Measurements from ENCODE around the gene TSPEAR. TPM values are rescaled to one million over a fixed set of nuclear protein-coding genes. Genes with fewer than 3 reads are reported as not detected.
"Not testable (repeated sequence)": the region's sequence is repeated elsewhere in the genome, so short reads cannot be mapped to it uniquely, and the experiment has no call there.

The TSPEAR gene
- total and polyA plus RNA-seq, 11 donors: 0.01 to 2.6 (median 0.71) TPM; not detected in 2

DNA sequence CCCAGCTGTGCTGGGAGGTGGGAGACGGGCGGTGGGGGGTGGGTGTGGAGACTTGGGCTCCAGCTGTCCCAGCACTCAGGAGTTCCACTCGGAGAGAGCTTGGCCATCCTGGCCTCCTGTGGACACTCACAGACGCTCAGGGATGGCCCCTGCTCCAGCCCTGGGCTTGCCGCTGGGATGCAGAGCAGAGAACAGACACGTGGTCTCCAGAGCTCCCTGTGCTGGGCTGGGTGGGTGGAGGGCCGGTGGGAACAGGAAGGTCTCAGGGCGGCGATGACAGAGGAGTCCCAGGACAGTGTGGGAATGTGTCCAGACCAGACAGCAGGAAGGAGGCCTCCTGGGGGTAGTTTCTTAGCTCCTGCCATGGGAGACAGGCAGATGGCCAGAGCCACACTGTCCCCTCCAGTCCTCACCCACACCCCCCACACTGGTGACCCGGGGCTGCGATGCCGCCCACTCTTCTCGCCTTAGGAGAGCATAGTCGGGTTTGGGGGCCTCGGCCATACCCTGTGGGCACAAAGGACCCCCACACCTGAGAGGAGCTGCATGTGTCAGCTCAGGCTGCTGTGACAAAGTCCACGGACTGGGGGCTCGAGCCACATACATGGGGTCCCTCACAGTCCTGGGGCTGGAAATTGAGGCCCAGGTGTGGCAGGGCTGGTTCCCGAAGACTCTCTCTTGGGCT, 82.5 kb downstream of the TSPEAR start:
- Histone ChIP-seq H3K27ac (no peak overlapping the region), H3K36me3 (no peaks in the 10 kb centered on the region), H3K27me3 (peaks cover 0 to 26% (median 0%) of the 10 kb centered on the region in 9 donors), H3K9me3 (peaks cover 0 to 45% (median 26%) of the 10 kb centered on the region in 12 donors), H3K4me3 (no peak overlapping the region), H3K4me1 (peaks cover 0 to 29% (median 0%) of the 10 kb centered on the region in 12 donors)
- peak in 3 of 4 donors; percentile 44 to 74 (median 65) for ATAC-seq
- 49 to 58% (median 53%) methylated on average over 13 to 18 of the region's 18 CpGs for WGBS, 4 donors
- TF ChIP-seq, protein P1, sequence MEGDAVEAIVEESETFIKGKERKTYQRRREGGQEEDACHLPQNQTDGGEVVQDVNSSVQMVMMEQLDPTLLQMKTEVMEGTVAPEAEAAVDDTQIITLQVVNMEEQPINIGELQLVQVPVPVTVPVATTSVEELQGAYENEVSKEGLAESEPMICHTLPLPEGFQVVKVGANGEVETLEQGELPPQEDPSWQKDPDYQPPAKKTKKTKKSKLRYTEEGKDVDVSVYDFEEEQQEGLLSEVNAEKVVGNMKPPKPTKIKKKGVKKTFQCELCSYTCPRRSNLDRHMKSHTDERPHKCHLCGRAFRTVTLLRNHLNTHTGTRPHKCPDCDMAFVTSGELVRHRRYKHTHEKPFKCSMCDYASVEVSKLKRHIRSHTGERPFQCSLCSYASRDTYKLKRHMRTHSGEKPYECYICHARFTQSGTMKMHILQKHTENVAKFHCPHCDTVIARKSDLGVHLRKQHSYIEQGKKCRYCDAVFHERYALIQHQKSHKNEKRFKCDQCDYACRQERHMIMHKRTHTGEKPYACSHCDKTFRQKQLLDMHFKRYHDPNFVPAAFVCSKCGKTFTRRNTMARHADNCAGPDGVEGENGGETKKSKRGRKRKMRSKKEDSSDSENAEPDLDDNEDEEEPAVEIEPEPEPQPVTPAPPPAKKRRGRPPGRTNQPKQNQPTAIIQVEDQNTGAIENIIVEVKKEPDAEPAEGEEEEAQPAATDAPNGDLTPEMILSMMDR (IDR thresholded peaks at IDR 0.05): no peak
- no peak for TF ChIP-seq POLR2A (IDR thresholded peaks at IDR 0.05)
- intact Hi-C loops (cut with DNase I): loop anchor here in 1 of 10 donors (10.0 kb wide), 1 partner anchor 86 kb away; the partner anchor contains the start of gene TSPEAR
- no peak for DNase-seq

DNA sequence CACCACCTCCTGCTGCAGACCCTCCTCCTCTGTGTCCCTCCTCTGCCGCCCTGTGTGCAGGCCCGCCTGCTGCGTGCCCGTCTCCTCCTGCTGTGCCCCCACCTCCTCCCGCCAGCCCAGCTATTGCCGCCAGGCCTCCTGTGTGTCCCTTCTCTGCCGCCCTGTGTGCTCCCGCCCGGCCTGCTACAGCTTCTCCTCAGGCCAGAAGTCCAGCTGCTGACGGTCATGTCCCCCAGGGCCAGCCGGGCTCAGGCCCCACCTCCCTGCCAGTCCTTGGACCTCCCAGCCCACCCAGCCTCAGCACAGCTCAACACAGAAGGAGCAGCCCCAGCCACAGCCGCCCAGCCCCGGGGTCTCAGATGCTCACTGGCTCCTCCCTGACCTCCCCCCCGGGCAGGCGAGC, 83.5 kb downstream of the TSPEAR start:
- intact Hi-C loops (cut with DNase I): loop anchor here in 1 of 10 donors (10.0 kb wide), 1 partner anchor 87 kb away; the partner anchor contains the start of gene TSPEAR

DNA sequence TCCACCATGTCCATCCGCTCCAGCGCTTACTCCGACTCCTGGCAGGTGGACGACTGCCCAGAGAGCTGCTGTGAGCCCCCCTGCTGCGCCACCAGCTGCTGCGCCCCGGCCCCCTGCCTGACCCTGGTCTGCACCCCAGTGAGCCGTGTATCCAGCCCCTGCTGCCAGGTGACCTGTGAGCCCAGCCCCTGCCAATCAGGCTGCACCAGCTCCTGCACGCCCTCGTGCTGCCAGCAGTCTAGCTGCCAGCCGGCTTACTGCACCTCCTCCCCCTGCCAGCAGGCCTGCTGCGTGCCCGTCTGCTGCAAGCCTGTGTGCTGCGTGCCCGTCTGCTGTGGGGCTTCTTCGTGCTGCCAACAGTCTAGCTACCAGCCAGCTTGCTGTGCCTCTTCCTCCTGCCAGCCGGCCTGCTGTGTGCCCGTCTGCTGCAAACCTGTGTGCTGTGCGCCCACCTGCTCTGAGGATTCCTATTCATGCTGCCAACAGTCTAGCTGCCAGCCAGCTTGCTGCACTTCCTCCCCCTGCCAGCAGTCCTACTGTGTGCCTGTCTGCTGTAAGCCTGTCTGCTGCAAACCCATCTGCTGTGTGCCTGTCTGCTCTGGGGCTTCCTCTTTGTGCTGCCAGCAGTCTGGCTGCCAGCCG, 84.1 kb downstream of the TSPEAR start:
- H3K36me3 ChIP-seq, H3K4me3 ChIP-seq, H3K27ac ChIP-seq, ATAC-seq: not testable (repeated sequence)
- Histone ChIP-seq H3K9me3 (peaks cover 0 to 48% (median 30%) of the 10 kb centered on the region in 12 donors), H3K4me1 (peaks cover 0 to 29% (median 0%) of the 10 kb centered on the region in 12 donors), H3K27me3 (peaks cover 0 to 26% (median 0%) of the 10 kb centered on the region in 9 donors)
- WGBS, 4 donors: 76 to 84% (median 80%) methylated on average over 14 to 18 of the region's 20 CpGs
- intact Hi-C loops (cut with DNase I): loop anchor here in 1 of 10 donors (10.0 kb wide), 1 partner anchor 87 kb away; the partner anchor contains the start of gene TSPEAR
- DNase-seq: peak in 1 of 5 donors; percentile 49

More for the DNA sequence above, 83.5 kb downstream of the TSPEAR start:
- peaks cover 0 to 26% (median 0%) of the 10 kb centered on the region in 9 donors for H3K27me3 ChIP-seq
- H3K4me1 ChIP-seq: peaks cover 0 to 29% (median 0%) of the 10 kb centered on the region in 12 donors
- not testable (repeated sequence) for H3K4me3 ChIP-seq, H3K27ac ChIP-seq, H3K36me3 ChIP-seq
- peaks cover 0 to 48% (median 33%) of the 10 kb centered on the region in 12 donors for H3K9me3 ChIP-seq
- DNase-seq (peak in 1 of 5 donors; percentile 55), ATAC-seq (peak in 1 of 4 donors; percentile 20)
- 51 to 72% (median 54%) methylated on average over 11 to 15 of the region's 15 CpGs for WGBS, 4 donors

DNA sequence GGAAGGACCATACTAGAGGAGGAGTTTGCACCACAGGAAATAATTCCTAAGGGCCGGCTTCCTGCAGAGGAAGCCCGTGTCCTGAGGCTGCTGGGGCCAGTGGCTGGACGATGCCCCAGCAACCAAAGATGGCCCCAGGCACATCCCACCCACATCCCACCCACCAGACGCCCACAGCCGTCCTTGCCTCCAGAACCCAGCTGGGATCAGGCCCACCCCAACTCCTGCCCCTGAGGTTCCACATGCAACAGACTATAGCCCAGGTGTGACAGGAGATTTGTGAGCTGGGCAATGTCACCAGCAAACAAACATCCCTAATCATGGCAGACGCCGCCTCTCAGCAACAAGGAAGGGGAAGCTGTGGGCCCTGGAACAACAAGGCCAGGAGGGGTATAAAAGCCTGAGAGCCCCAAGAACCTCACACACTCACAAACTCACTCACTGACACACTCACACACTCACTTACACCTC, 84.7 kb downstream of the TSPEAR start, which contains the start of gene KRTAP10-9:
KRTAP10-9 (plus strand) TSS at position 421 of the 471 bp plus-strand sequence. CDS start 79 bp downstream, outside the sequence.
- peaks cover 0 to 29% (median 0%) of the 10 kb centered on the region in 12 donors for H3K4me1 ChIP-seq
- no peak for TF ChIP-seq POLR2A (IDR thresholded peaks at IDR 0.05)
- TF ChIP-seq, protein P1 (IDR thresholded peaks at IDR 0.05): no peak
- intact Hi-C loops (cut with DNase I): loop anchor here in 1 of 10 donors (10.0 kb wide), 1 partner anchor 88 kb away; the partner anchor contains the start of gene TSPEAR
- 51 to 62% (median 57%) methylated on average over 6 to 7 of the region's 7 CpGs for WGBS, 4 donors
- no peak for DNase-seq
- H3K4me3 ChIP-seq: no peak within 1 kb of the TSS
- peak within 1 kb of the TSS in 1 of 12 donors; percentile 52 for H3K27ac ChIP-seq
- H3K27me3 ChIP-seq: peaks cover 0 to 26% (median 0%) of the 10 kb centered on the region in 9 donors
- peak in 1 of 4 donors; percentile 8 for ATAC-seq
- no peaks in the 10 kb centered on the region for H3K36me3 ChIP-seq
- peaks cover 0 to 45% (median 26%) of the 10 kb centered on the region in 12 donors for H3K9me3 ChIP-seq
